Endothelial cell of hepatic sinusoid (primary cell): ENCODE data around the gene OR13C8.

Experiments used
- in situ Hi-C: cut with HindIII; loops from 2 replicates; pipeline ENCODE4 v1.10.0; 2017; ENCODE audit warnings: low sequenced_read_pairs

OR13C8 gene

GRCh38 chr9:104611213-104611612, 42.2 kb downstream of the OR13C8 start:
- in situ Hi-C loops = no loop called here

GRCh38 chr9:104617418-104617817, 48.5 kb downstream of the OR13C8 start:
- in situ Hi-C loops = no loop called here

- in situ Hi-C loops = no loop called here
Observed at GRCh38 chr9:104618104-104618503, 49.1 kb downstream of the OR13C8 start, which contains the start of gene OR13C9. TSS of gene OR13C9 (minus strand) at chr9:104618204. CDS start at chr9:104618204, 0 bp downstream.
